Chondrocyte (in vitro differentiated cells): ENCODE results near the gene RAC2. TPM values are rescaled to one million over a fixed set of nuclear protein-coding genes. Genes with fewer than 3 reads are reported as not detected.

ENCODE experiments used
- DNase-seq: peaks from one replicate; pipeline ENCODE4 v3.0.0; 2021; ENCODE audit warnings: mixed read lengths, low spot score
- H3K27ac Mint-ChIP-seq: one replicate; pipeline ENCODE4 v1.8.0; 2021; ENCODE audit warnings: mild to moderate bottlenecking, moderate library complexity, mixed read lengths; ENCODE audit not compliant: unreplicated experiment
- H3K27me3 Mint-ChIP-seq: 2 replicates; pipeline ENCODE4 v1.8.0; 2021; ENCODE audit warnings: low read depth, mixed read lengths
- H3K36me3 Mint-ChIP-seq: 2 replicates; pipeline ENCODE4 v1.8.0; 2021; ENCODE audit warnings: low read depth, mixed read lengths
- H3K4me1 Mint-ChIP-seq: 2 replicates; pipeline ENCODE4 v1.8.0; 2021; ENCODE audit warnings: low read depth, mild to moderate bottlenecking, mixed read lengths
- H3K4me3 Mint-ChIP-seq: one replicate; pipeline ENCODE4 v1.8.0; 2021; ENCODE audit warnings: mild to moderate bottlenecking, moderate library complexity, mixed read lengths; ENCODE audit not compliant: unreplicated experiment
- H3K9me3 Mint-ChIP-seq: 2 replicates; pipeline ENCODE4 v1.8.0; 2021; ENCODE audit warnings: low read depth, mixed read lengths
- CTCF ChIP-seq: fragments of 200-600 bp; sonication (generic); IDR thresholded peaks from 2 replicates; pipeline ENCODE4 v1.5.0; 2021; ENCODE audit warnings: antibody characterized with exemption, mild to moderate bottlenecking, moderate library complexity
- total RNA-seq: library from RNA; stranded (reverse); gene quantifications from 3 replicates; pipeline ENCODE4 v1.2.1, GENCODE V29; 2021

The RAC2 gene
- total RNA-seq, 1 donor from 2014 or later: 0.20 TPM

DNA sequence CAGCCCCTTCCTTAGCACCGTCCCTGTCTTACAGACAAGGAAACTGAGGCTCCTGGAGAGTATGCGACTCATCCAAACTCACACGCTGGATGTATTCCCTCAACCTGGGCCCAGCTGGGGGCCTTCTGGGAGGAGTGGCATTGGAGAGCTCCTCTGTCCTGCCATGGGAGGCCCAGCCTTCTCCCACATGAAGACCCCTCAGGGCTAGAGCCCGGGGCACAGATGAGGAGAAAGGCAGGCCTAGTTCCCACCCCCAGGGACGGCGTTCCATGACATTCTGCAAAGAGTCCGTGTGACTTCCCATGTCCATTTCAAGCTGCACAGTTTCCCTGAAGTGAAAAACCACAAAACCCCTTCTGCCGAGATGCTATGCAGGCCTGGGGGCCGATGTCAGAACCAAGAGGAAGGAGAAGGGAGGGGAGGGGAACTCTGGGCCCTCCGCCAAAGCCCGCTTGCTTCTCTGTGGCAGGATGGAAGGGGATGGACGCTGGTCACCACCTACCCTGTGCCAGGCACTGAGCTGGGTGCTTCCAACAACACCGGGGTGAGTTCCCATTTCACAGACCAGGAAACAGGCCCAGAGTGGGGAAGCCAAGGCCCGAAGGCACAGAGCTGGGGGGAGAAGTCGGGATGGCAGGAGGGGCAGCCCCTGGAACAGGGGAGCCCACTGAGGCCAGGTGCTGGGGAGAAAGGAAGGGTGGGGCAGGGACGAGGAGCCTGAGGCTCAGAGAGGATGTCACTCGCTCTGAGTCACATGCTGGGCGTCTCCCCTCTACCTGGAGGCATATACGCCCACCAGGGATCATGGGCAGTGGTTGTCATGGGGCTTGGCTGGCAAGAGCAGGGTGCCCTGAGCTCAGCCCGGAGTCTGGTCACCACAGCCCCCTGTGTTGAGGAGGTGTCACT lies 15.7 kb downstream of the RAC2 start:
- H3K9me3 Mint-ChIP-seq: no peaks in the 10 kb centered on the region
- H3K27me3 Mint-ChIP-seq: peaks cover 15% of the 10 kb centered on the region
- DNase-seq: no peak
- no peaks in the 10 kb centered on the region for H3K36me3 Mint-ChIP-seq
- peak overlapping the region; percentile 0 for H3K27ac Mint-ChIP-seq
- H3K4me3 Mint-ChIP-seq: no peak overlapping the region
- H3K4me1 Mint-ChIP-seq: peaks cover 27% of the 10 kb centered on the region
- TF ChIP-seq CTCF: no peak

GRCh38 chr22:37226514-37226913 lies 17.6 kb downstream of the RAC2 start:
- H3K27me3 Mint-ChIP-seq: peaks cover 14% of the 10 kb centered on the region
- H3K36me3 Mint-ChIP-seq: no peaks in the 10 kb centered on the region
- TF ChIP-seq CTCF: no peak
- H3K9me3 Mint-ChIP-seq: no peaks in the 10 kb centered on the region
- no peak for DNase-seq
- H3K4me3 Mint-ChIP-seq: no peak overlapping the region
- H3K4me1 Mint-ChIP-seq: peaks cover 27% of the 10 kb centered on the region
- no peak overlapping the region for H3K27ac Mint-ChIP-seq

DNA sequence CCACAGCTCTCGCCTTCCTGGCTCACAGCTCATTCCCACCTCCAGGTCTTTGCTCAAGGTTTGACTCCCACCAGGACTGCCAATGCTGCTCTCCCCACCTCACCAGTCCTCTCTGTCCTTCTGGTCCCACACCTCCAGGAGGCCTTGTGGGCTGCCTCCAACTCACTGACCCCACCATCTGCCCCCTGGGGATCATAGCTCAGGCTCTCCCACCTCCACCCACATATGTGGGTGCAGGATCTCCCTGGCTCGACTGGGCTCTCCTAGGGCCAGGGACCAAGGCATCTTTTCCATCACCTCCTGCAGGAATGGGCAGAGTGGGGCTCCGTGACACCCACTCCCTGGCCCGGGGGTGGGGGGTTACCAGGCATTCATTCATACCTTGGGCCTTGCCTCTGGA lies 18.0 kb downstream of the RAC2 start:
- Mint-ChIP-seq H3K4me3 (no peak overlapping the region), H3K9me3 (no peaks in the 10 kb centered on the region), H3K27me3 (peaks cover 13% of the 10 kb centered on the region), H3K36me3 (no peaks in the 10 kb centered on the region), H3K4me1 (peaks cover 27% of the 10 kb centered on the region), H3K27ac (no peak overlapping the region)
- TF ChIP-seq CTCF: no peak
- DNase-seq: no peak

DNA sequence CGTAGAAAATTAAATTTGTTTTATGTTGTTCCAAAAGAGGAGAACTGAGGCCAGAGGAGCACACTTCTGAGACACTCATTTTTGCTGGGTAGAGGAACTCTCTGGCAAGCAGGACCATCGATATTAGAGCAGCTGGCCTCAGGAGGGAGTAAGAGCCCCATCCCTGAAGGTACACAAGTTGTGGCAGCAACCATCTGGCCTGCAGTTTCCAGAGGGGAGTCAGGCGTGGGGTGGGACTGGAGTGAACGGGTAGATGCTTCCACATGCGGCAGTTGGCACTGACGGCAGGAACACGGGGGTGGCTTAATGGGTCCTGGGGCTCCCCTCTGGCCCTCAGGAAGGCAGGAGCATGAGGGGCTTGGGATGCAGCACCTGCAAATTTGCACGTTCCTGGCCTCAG lies 18.6 kb downstream of the RAC2 start:
- no peaks in the 10 kb centered on the region for H3K9me3 Mint-ChIP-seq
- H3K27ac Mint-ChIP-seq: no peak overlapping the region
- no peak for DNase-seq
- peaks cover 13% of the 10 kb centered on the region for H3K27me3 Mint-ChIP-seq
- H3K4me3 Mint-ChIP-seq: no peak overlapping the region
- peak; percentile 47 for TF ChIP-seq CTCF
- H3K4me1 Mint-ChIP-seq: peaks cover 23% of the 10 kb centered on the region
- H3K36me3 Mint-ChIP-seq: no peaks in the 10 kb centered on the region

GRCh38 chr22:37224757-37225420 lies 19.2 kb downstream of the RAC2 start:
- Mint-ChIP-seq H3K4me1 (peaks cover 19% of the 10 kb centered on the region), H3K27me3 (peaks cover 13% of the 10 kb centered on the region), H3K27ac (no peak overlapping the region), H3K36me3 (no peaks in the 10 kb centered on the region), H3K4me3 (no peak overlapping the region), H3K9me3 (no peaks in the 10 kb centered on the region)
- no peak for TF ChIP-seq CTCF
- DNase-seq: no peak
